Lower leg skin (tissue), 4 donors: Measurements from ENCODE around the gene ROR2. TPM values are rescaled to one million over a fixed set of nuclear protein-coding genes. Genes with fewer than 3 reads are reported as not detected.

Experiments used
- DNase-seq, 2 donors: peaks; one replicate each; pipeline ENCODE4 v3.0.0-alpha.2; 2019; ENCODE audit warnings: low spot score in 2 of 2
- H3K4me3 ChIP-seq: fragments of 200-600 bp; sonication (generic); 2 replicates; pipeline ENCODE4 v1.5.1; 2017; ENCODE audit warnings: mild to moderate bottlenecking, low read depth; ENCODE audit not compliant: poor library complexity, severe bottlenecking
- POLR2A ChIP-seq, 2 donors: fragments of 450-650 bp; IDR thresholded peaks; one replicate each; pipeline ENCODE4 v1.6.1; 2016 to 2017; ENCODE audit warnings: antibody characterized with exemption in 2 of 2, mild to moderate bottlenecking in 1 of 2, moderate library complexity in 1 of 2
- whole genome bisulfite sequencing, 2 donors: methylation state at CpG; one replicate each; pipeline ENCODE4 v1.1.5; 2018; 5-methylcytosine and 5-hydroxymethylcytosine counted together
- intact Hi-C: fragments of 100-400 bp; cut with DNase I; formaldehyde crosslinking; loops from one replicate; pipeline ENCODE4 v1.15.0; 2023; ENCODE audit warnings: low total_unique reads
- total RNA-seq, 4 donors: library from RNA; depleted of rRNA; stranded (reverse); fragments of >200 nt; gene quantifications; one replicate each; pipeline ENCODE4 v1.1.0, GENCODE V29; 2016
- TF ChIP-seq, protein P1 (sequence below), 3 donors: fragments of 450-650 bp; IDR thresholded peaks; one replicate each; pipeline ENCODE4 v1.5.1; 2016; ENCODE audit warnings: antibody characterized with exemption in 3 of 3, mild to moderate bottlenecking in 3 of 3, moderate library complexity in 2 of 3

The ROR2 gene
- total RNA-seq, 4 donors from 2014 or later: 2.3 to 8.7 (median 5.8) TPM

DNA sequence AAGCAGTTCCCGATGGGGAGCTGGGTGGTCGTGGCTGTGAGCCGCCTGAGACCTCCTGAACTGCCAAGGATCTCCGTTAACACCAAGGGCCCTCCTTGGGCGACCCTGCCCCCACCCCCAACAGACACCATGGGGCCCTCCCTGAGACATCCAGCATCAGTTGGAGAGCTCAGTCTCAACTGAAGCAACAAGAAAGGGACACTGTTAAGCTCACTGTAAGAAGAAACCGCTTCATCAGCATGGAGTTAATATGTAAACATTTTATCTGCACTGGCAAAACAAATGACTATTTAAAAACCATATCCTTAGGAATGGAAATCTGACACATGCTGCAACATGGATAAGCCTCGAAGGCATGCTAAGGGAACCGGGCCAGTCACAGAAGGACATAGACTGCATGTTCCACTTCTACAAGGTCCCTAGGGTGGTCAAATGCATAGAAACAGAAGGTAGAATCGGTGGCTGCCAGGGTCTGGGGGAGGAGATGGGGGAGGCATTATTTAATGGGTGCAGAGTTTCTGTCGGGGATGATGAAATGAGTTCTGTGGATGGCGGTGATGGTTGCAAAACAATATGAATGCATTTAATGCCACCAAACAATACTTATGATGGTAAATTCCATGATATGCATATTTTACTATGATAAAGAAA lies 47.4 kb downstream of the ROR2 start:
- intact Hi-C loops: no loop called here
- 51 to 60% methylated on average over 11 of the region's 11 CpGs for whole genome bisulfite sequencing, 2 donors
- DNase-seq: peak in 1 of 2 donors; percentile 70
- H3K4me3 ChIP-seq: no peak overlapping the region
- no peak for TF ChIP-seq POLR2A (IDR thresholded peaks at IDR 0.05)
- TF ChIP-seq, protein P1, sequence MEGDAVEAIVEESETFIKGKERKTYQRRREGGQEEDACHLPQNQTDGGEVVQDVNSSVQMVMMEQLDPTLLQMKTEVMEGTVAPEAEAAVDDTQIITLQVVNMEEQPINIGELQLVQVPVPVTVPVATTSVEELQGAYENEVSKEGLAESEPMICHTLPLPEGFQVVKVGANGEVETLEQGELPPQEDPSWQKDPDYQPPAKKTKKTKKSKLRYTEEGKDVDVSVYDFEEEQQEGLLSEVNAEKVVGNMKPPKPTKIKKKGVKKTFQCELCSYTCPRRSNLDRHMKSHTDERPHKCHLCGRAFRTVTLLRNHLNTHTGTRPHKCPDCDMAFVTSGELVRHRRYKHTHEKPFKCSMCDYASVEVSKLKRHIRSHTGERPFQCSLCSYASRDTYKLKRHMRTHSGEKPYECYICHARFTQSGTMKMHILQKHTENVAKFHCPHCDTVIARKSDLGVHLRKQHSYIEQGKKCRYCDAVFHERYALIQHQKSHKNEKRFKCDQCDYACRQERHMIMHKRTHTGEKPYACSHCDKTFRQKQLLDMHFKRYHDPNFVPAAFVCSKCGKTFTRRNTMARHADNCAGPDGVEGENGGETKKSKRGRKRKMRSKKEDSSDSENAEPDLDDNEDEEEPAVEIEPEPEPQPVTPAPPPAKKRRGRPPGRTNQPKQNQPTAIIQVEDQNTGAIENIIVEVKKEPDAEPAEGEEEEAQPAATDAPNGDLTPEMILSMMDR (IDR thresholded peaks at IDR 0.05): no peak

DNA sequence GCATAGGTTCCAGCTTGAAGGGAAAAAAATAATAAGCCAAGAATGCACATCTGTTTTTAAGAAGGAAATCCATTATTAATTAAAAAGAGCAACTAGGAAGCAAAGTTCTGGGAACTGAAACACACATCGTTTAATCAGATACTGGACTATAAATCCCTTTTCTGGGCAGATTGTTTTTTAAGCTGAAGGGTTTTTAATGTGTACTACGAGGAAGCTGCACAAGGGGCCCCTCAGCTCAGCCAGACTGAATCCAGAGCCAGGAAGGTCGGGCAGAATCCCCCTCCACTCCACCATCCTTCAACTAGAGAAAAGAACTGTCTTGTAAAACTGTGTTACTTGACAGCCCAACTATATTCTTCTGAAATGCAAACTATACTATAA lies 49.2 kb downstream of the ROR2 start:
- H3K4me3 ChIP-seq: no peak overlapping the region
- 35 to 39% methylated on average over 3 of the region's 3 CpGs for WGBS, 2 donors
- no peak for DNase-seq
- TF ChIP-seq, protein P1 (IDR thresholded peaks at IDR 0.05): no peak
- no peak for TF ChIP-seq POLR2A (IDR thresholded peaks at IDR 0.05)
- intact Hi-C loops: no loop called here

DNA sequence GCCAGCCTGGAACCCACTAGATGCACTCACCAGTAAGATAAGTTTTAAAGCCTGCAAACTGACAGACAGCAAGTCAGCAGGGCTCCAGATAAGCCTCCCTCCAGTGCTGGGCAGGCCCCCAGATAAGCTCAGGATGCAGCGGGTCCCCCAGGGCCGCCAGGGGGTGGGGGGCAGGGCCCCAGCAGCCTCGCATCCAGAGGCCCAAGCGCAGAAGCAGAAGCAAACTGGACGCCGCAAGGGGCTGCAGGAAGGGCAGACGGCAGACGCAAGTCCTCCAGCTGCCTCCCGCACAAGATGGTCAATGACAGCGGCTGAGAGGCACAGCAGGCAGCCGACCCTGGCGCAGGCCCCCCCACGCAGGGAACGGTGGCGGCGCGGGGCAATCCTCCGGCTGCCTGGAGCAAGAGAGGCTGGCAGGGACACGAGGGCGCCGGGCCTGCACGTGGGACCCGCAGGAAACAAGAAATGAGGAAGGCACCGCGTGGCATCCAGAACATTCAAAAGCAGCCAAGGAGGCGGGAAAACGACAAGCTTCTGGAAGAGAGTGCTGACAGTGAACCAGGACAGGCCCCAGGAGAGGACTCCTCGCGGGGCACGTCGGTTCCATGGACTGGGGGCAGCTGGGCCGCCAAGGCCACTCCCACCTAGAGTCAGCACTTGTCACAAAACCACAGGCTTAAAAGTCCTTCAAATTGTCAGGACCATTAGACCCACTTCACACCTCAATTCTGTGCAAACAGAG lies 49.8 kb downstream of the ROR2 start:
- TF ChIP-seq, protein P1 (IDR thresholded peaks at IDR 0.05): no peak
- no peak for TF ChIP-seq POLR2A (IDR thresholded peaks at IDR 0.05)
- intact Hi-C loops: no loop called here
- DNase-seq: no peak
- WGBS, 2 donors: 26 to 48% methylated on average over 32 of the region's 32 CpGs
- no peak overlapping the region for H3K4me3 ChIP-seq

DNA sequence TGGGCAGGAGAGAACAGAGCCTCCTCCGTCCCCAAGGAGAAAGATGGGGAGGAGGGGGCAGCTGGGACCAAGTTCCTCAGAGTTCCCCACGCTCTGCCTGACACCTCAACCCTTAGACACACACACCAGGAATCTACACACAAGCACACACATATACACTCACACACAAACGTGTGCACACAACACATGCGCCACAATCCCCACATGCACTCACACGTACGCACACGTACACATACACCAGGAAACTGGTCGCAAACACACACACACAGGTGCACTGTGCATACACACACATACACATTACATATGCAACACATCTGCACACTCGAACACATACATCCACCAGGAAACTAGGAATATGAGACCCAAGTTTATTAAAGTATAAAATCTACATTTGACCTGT lies 50.4 kb downstream of the ROR2 start:
- peak in 1 of 2 donors; percentile 37 for DNase-seq
- intact Hi-C loops: no loop called here
- TF ChIP-seq, protein P1 (IDR thresholded peaks at IDR 0.05): no peak
- TF ChIP-seq POLR2A (IDR thresholded peaks at IDR 0.05): no peak
- H3K4me3 ChIP-seq: no peak overlapping the region
- 89 to 93% methylated on average over 9 of the region's 9 CpGs for WGBS, 2 donors

DNA sequence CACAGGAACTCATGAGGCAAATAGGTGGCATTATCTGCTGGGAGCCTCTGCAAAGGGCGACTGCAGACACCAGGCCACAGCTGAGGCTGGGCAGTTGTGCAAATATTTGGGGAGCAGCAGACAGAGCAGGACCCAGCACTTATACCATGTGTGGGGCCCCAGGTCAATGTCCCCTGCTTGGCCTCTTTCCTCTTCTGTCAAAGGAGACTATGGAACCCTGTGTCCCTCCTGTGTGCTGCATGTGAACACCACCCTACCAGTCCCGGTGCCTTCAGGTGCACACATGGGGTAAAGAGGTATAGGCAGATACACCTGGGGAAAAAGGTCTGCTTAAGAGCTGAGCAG lies 50.8 kb downstream of the ROR2 start:
- no peak for DNase-seq
- TF ChIP-seq POLR2A (IDR thresholded peaks at IDR 0.05): no peak
- TF ChIP-seq, protein P1 (IDR thresholded peaks at IDR 0.05): no peak
- H3K4me3 ChIP-seq: no peak overlapping the region
- intact Hi-C loops: no loop called here
- 92 to 93% methylated on average over 2 of the region's 2 CpGs for WGBS, 2 donors
